A673 (cell line): ENCODE results near the gene ICE1. TPM values are rescaled to one million over a fixed set of nuclear protein-coding genes. Genes with fewer than 3 reads are reported as not detected.

Source experiments
- BruUV-seq: library from RNA; stranded (reverse); fragments of 400-500 nt; replicated peaks from 2 replicates; lab custom pipeline; 2021; lab: Mats Ljungman, UMichigan
- CTCF ChIA-PET: fragments of 300-600 bp; sonication (Branson Sonifier 250); formaldehyde crosslinking; loops from one replicate; lab custom pipeline; 2022; ENCODE audit warnings: antibody characterized with exemption; lab: Charles Lee
- POLR2A ChIA-PET: fragments of 300-600 bp; sonication (Branson Sonifier 250); formaldehyde crosslinking; loops from one replicate; lab custom pipeline; 2022; ENCODE audit warnings: antibody characterized with exemption; ENCODE audit not compliant: low non-redundant PET; lab: Charles Lee
- DNase-seq: peaks from one replicate; pipeline ENCODE4 v3.0.0-alpha.2; 2015; ENCODE audit warnings: low spot score
- H3K27ac ChIP-seq: fragments of 200-600 bp; sonication (generic); 2 replicates; pipeline ENCODE4 v1.5.1; 2016; ENCODE audit warnings: mixed run types, low read depth, mild to moderate bottlenecking, mixed read lengths, antibody characterized with exemption, low read length; ENCODE audit not compliant: poor library complexity, severe bottlenecking
- H3K27me3 ChIP-seq: fragments of 200-600 bp; sonication (generic); replicated peaks from 2 replicates; pipeline ENCODE4 v1.6.1; 2017; ENCODE audit warnings: mixed run types, low read depth, mild to moderate bottlenecking, mixed read lengths, antibody characterized with exemption, low read length; ENCODE audit not compliant: insufficient read depth, poor library complexity
- H3K36me3 ChIP-seq: fragments of 200-600 bp; sonication (generic); 2 replicates; pipeline ENCODE4 v1.6.1; 2016; ENCODE audit warnings: mixed run types, mild to moderate bottlenecking, mixed read lengths, antibody characterized with exemption, low read length; ENCODE audit not compliant: insufficient read depth, poor library complexity, severe bottlenecking
- H3K4me1 ChIP-seq: fragments of 200-600 bp; sonication (generic); 2 replicates; pipeline ENCODE4 v1.6.1; 2017; ENCODE audit warnings: mixed run types, mild to moderate bottlenecking, mixed read lengths, antibody characterized with exemption, low read length; ENCODE audit not compliant: insufficient read depth, poor library complexity, severe bottlenecking
- H3K4me3 ChIP-seq: fragments of 200-600 bp; sonication (generic); 2 replicates; pipeline ENCODE4 v1.5.1; 2016; ENCODE audit warnings: low read depth, mixed run types, mild to moderate bottlenecking, mixed read lengths, low read length; ENCODE audit not compliant: poor library complexity, severe bottlenecking
- H3K9me3 ChIP-seq: fragments of 200-600 bp; sonication (generic); 2 replicates; pipeline ENCODE4 v1.6.1; 2016; ENCODE audit warnings: mixed run types, low read depth, mild to moderate bottlenecking, mixed read lengths, antibody characterized with exemption, low read length; ENCODE audit not compliant: poor library complexity, severe bottlenecking
- CTCF ChIP-seq: fragments of 300-800, 200-600 bp; sonication (generic); conservative IDR thresholded peaks from 2 replicates; pipeline ENCODE4 v1.5.1; 2017; ENCODE audit warnings: low read depth, mild to moderate bottlenecking, antibody characterized with exemption, low read length, moderate library complexity, mixed read lengths
- EZH2 ChIP-seq: fragments of 200-600 bp; sonication (generic); IDR thresholded peaks from 2 replicates; pipeline ENCODE4 v1.6.1; 2017; ENCODE audit warnings: borderline replicate concordance, low read depth, mild to moderate bottlenecking, mixed read lengths, antibody characterized with exemption, low read length; ENCODE audit not compliant: poor library complexity, severe bottlenecking
- intact Hi-C: fragments of 100-400 bp; cut with micrococcal nuclease; formaldehyde crosslinking; loops from one replicate; pipeline ENCODE4 v1.10.0; 2022; ENCODE audit not compliant: unreplicated experiment
- total RNA-seq: library from RNA; stranded (reverse); gene quantifications from 2 replicates; pipeline ENCODE4 v1.2.3, GENCODE V29; 2021

Gene ICE1
- total RNA-seq, 1 experiment from 2014 or later, result 37.2 TPM

DNA sequence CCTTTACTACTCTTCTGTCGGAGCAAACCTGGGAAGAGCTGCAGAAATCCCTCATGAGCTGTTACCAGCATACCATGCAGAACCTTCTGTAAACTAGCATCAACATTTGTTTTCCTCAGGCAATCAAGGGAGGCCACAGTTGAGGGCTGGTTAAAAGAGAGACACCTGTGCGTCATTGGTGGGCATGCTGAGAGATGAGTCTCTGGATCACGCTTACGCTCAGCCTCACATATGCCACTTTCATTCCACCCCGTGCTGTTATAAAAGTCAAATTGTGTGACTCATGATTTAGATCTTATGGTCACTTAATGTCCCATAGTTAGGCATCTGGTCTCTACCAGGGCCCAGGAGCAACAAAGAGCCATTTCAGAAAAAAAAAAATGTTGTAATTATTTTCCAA is 18.1 kb upstream of the ICE1 start:
- POLR2A ChIA-PET, result no interaction called here
- CTCF ChIA-PET, result no interaction called here

DNA sequence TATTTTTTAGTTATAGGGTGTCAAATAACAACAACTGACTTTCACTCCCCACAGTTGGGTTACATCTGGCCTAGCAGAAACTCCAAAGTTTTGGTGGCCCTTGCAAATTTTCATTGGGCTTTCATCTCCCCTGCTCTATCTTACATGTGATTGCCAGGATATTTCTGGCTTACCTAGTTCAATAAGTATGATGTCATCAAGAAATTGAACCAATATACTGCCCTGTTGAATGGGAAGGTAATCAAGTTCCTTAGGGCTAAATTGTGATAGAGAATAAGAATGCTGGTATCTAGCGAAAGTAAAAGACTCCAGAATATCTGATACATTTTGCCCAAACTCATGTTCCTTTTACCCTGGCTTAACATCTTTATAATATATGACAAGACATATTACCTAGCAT is 17.0 kb upstream of the ICE1 start:
- POLR2A ChIA-PET, result no interaction called here
- CTCF ChIA-PET, result no interaction called here
- intact Hi-C loops, result no loop called here
- Histone ChIP-seq H3K36me3 (no peaks in the 10 kb centered on the region), H3K27me3 (no peaks in the 10 kb centered on the region), H3K4me1 (peaks cover 21% of the 10 kb centered on the region), H3K27ac (no peak overlapping the region), H3K4me3 (no peak overlapping the region), H3K9me3 (peaks cover 18% of the 10 kb centered on the region)
- no peak for DNase-seq
- BruUV-seq, result no TSS peak
- no peak for TF ChIP-seq CTCF
- no peak for TF ChIP-seq EZH2

More for the DNA sequence above, 18.1 kb upstream of the ICE1 start:
- Histone ChIP-seq H3K36me3 (no peaks in the 10 kb centered on the region), H3K27me3 (no peaks in the 10 kb centered on the region), H3K4me1 (peaks cover 21% of the 10 kb centered on the region), H3K9me3 (peaks cover 10% of the 10 kb centered on the region), H3K27ac (peak overlapping the region; percentile 28), H3K4me3 (no peak overlapping the region)
- TF ChIP-seq CTCF, result no peak
- TF ChIP-seq EZH2, result no peak
- no peak for DNase-seq
- BruUV-seq, result no TSS peak
- intact Hi-C loops, result no loop called here

- Histone ChIP-seq H3K9me3 (peaks cover 18% of the 10 kb centered on the region), H3K36me3 (no peaks in the 10 kb centered on the region), H3K27me3 (no peaks in the 10 kb centered on the region), H3K27ac (no peak overlapping the region), H3K4me3 (no peak overlapping the region), H3K4me1 (peaks cover 15% of the 10 kb centered on the region)
- BruUV-seq, result no TSS peak
- no peak for DNase-seq
- ChIA-PET CTCF (no interaction called here), POLR2A (interaction anchor here (0.7 kb wide), 1 partner anchor 7 kb away, joined by 3 read pairs; no protein-coding TSS in a partner anchor)
- TF ChIP-seq CTCF (no peak), EZH2 (no peak)
- intact Hi-C loops, result no loop called here
Measured at GRCh38 chr5:5407924-5408323, 14.6 kb upstream of the ICE1 start.
